ENCODE data around the gene ACAD11. TPM values are rescaled to one million over a fixed set of nuclear protein-coding genes. Genes with fewer than 3 reads are reported as not detected.
"Not testable (repeated sequence)": the region's sequence is repeated elsewhere in the genome, so short reads cannot be mapped to it uniquely, and the experiment has no call there.

Gene ACAD11
- total and polyA plus RNA-seq, 2 experiments from 2014 or later, result 24.9 to 48.6 TPM

- TF ChIP-seq EZH2 (IDR thresholded peaks at IDR 0.05; ENCODE audit: borderline replicate concordance), result no peak
- no peak for TF ChIP-seq EZH2phosphoT487 (IDR thresholded peaks at IDR 0.05; ENCODE audit: low read depth, severe bottlenecking, unreplicated experiment)
- no peak for TF ChIP-seq CTCF (IDR thresholded peaks at IDR 0.05; ENCODE audit: poor library complexity)
- Histone ChIP-seq H3K4me2 (no peak overlapping the region), H3K9me2 (replicated peaks; ENCODE audit: insufficient read depth) (no peaks in the 10 kb centered on the region), H3K27me3 (no peaks in the 10 kb centered on the region), H2AFZ (no peak overlapping the region), H3K4me1 (ENCODE audit: insufficient read depth) (no peaks in the 10 kb centered on the region), H3K36me3 (replicated peaks; ENCODE audit: insufficient read depth, low read depth) (no peaks in the 10 kb centered on the region), H3K27ac (no peak overlapping the region), H4K20me1 (ENCODE audit: insufficient read depth, poor library complexity, severe bottlenecking) (no peaks in the 10 kb centered on the region), H3K4me3 (no peak overlapping the region), H3K9me3 (ENCODE audit: low read depth) (no peaks in the 10 kb centered on the region), H3K79me2 (no peaks in the 10 kb centered on the region)
- 83% methylated on average over 4 of the region's 4 CpGs for WGBS (ENCODE audit: low lambda C conversion rate, missing lambda C conversion rate)
- DNase-seq (ENCODE audit: low spot score), result no peak
Measured at GRCh38 chr3:132561003-132561402, 98.6 kb downstream of the ACAD11 start.

- Histone ChIP-seq H2AFZ (no peak overlapping the region), H3K4me1 (ENCODE audit: insufficient read depth) (no peaks in the 10 kb centered on the region), H3K4me3 (no peak overlapping the region), H3K9me2 (replicated peaks; ENCODE audit: insufficient read depth) (no peaks in the 10 kb centered on the region), H3K4me2 (no peak overlapping the region), H3K79me2 (no peaks in the 10 kb centered on the region), H3K36me3 (replicated peaks; ENCODE audit: insufficient read depth, low read depth) (no peaks in the 10 kb centered on the region), H3K9me3 (ENCODE audit: low read depth) (no peaks in the 10 kb centered on the region), H3K27me3 (no peaks in the 10 kb centered on the region), H3K27ac (no peak overlapping the region), H4K20me1 (ENCODE audit: insufficient read depth, poor library complexity, severe bottlenecking) (no peaks in the 10 kb centered on the region)
- WGBS (ENCODE audit: low lambda C conversion rate, missing lambda C conversion rate), result 84% methylated on average over 8 of the region's 8 CpGs
- no peak for TF ChIP-seq EZH2 (IDR thresholded peaks at IDR 0.05; ENCODE audit: borderline replicate concordance)
- no peak for TF ChIP-seq CTCF (IDR thresholded peaks at IDR 0.05; ENCODE audit: poor library complexity)
- TF ChIP-seq EZH2phosphoT487 (IDR thresholded peaks at IDR 0.05; ENCODE audit: low read depth, severe bottlenecking, unreplicated experiment), result no peak
- no peak for DNase-seq (ENCODE audit: low spot score)
Measured at GRCh38 chr3:132556508-132557159, 103.0 kb downstream of the ACAD11 start.

GRCh38 chr3:132556036-132556386 is 103.6 kb downstream of the ACAD11 start:
- not testable (repeated sequence) for H3K79me2 ChIP-seq; DNase-seq (ENCODE audit: low spot score); H3K27me3 ChIP-seq; H3K36me3 ChIP-seq (replicated peaks; ENCODE audit: insufficient read depth, low read depth); H3K9me2 ChIP-seq (replicated peaks; ENCODE audit: insufficient read depth); H3K9me3 ChIP-seq (ENCODE audit: low read depth); H3K27ac ChIP-seq; H3K4me2 ChIP-seq; H3K4me3 ChIP-seq; H3K4me1 ChIP-seq (ENCODE audit: insufficient read depth); H4K20me1 ChIP-seq (ENCODE audit: insufficient read depth, poor library complexity, severe bottlenecking); H2AFZ ChIP-seq
- 89% methylated on average over 3 of the region's 3 CpGs for WGBS (ENCODE audit: low lambda C conversion rate, missing lambda C conversion rate)

GRCh38 chr3:132555306-132556035 is 104.1 kb downstream of the ACAD11 start:
- H4K20me1 ChIP-seq (ENCODE audit: insufficient read depth, poor library complexity, severe bottlenecking), result no peaks in the 10 kb centered on the region
- 84% methylated on average over 5 of the region's 5 CpGs for WGBS (ENCODE audit: low lambda C conversion rate, missing lambda C conversion rate)
- DNase-seq (ENCODE audit: low spot score), result no peak
- H3K27me3 ChIP-seq, result no peaks in the 10 kb centered on the region
- no peaks in the 10 kb centered on the region for H3K36me3 ChIP-seq (replicated peaks; ENCODE audit: insufficient read depth, low read depth)
- no peaks in the 10 kb centered on the region for H3K9me3 ChIP-seq (ENCODE audit: low read depth)
- no peak overlapping the region for H2AFZ ChIP-seq
- no peaks in the 10 kb centered on the region for H3K9me2 ChIP-seq (replicated peaks; ENCODE audit: insufficient read depth)
- H3K4me1 ChIP-seq (ENCODE audit: insufficient read depth), result no peaks in the 10 kb centered on the region
- no peaks in the 10 kb centered on the region for H3K79me2 ChIP-seq
- H3K27ac ChIP-seq, result no peak overlapping the region
- no peak overlapping the region for H3K4me3 ChIP-seq
- TF ChIP-seq CTCF (IDR thresholded peaks at IDR 0.05; ENCODE audit: poor library complexity) (no peak), EZH2phosphoT487 (IDR thresholded peaks at IDR 0.05; ENCODE audit: low read depth, severe bottlenecking, unreplicated experiment) (no peak), EZH2 (IDR thresholded peaks at IDR 0.05; ENCODE audit: borderline replicate concordance) (no peak)
- H3K4me2 ChIP-seq, result no peak overlapping the region

Measured in hepatocyte (in vitro differentiated cells).